Caco-2 (cell line): ENCODE data around the gene MYOF. TPM values are rescaled to one million over a fixed set of nuclear protein-coding genes. Genes with fewer than 3 reads are reported as not detected.

Experiments used
- BruUV-seq: library from RNA; stranded (reverse); fragments of 400-500 nt; replicated peaks from 2 replicates; lab custom pipeline; 2021; lab: Mats Ljungman, UMichigan
- CTCF ChIA-PET: fragments of 300-600 bp; sonication (Branson Sonifier 250); formaldehyde crosslinking; loops from one replicate; lab custom pipeline; 2022; ENCODE audit warnings: antibody characterized with exemption; lab: Charles Lee
- POLR2A ChIA-PET: fragments of 300-600 bp; sonication (Branson Sonifier 250); formaldehyde crosslinking; loops from one replicate; lab custom pipeline; 2022; ENCODE audit warnings: antibody characterized with exemption; lab: Charles Lee
- DNase-seq, 2 experiments: peaks; one replicate each; pipeline versions ENCODE4 v3.0.0 to v3.0.0-alpha.2; 2020 to 2022
- H3K27me3 ChIP-seq: replicated peaks from 2 replicates; pipeline ENCODE4 v1.6.0; 2011; ENCODE audit warnings: low read length; ENCODE audit not compliant: control insufficient read depth, insufficient read depth
- H3K36me3 ChIP-seq: 2 replicates; pipeline ENCODE4 v1.5.1; 2011; ENCODE audit warnings: low read length; ENCODE audit not compliant: control insufficient read depth, insufficient read depth
- H3K4me1 ChIP-seq: fragments of 250-450 bp; sonication (Bioruptor Pico); 2 replicates; pipeline ENCODE4 v1.5.1; 2020; ENCODE audit warnings: mild to moderate bottlenecking
- H3K4me3 ChIP-seq: 2 replicates; pipeline ENCODE4 v1.5.1; 2011; ENCODE audit warnings: low read depth, mild to moderate bottlenecking, control low read depth, low read length
- H3K9me3 ChIP-seq: fragments of 250-450 bp; sonication (Bioruptor Pico); 2 replicates; pipeline ENCODE4 v1.5.1; 2020; ENCODE audit warnings: mild to moderate bottlenecking, moderate library complexity
- H3K27ac Mint-ChIP-seq: one replicate; pipeline ENCODE4 v1.8.0; 2022; ENCODE audit warnings: mixed read lengths; ENCODE audit not compliant: unreplicated experiment
- H3K27me3 Mint-ChIP-seq: one replicate; pipeline ENCODE4 v1.8.0; 2022; ENCODE audit warnings: mixed read lengths; ENCODE audit not compliant: insufficient read depth, unreplicated experiment
- H3K36me3 Mint-ChIP-seq: one replicate; pipeline ENCODE4 v1.8.0; 2022; ENCODE audit warnings: mild to moderate bottlenecking, mixed read lengths; ENCODE audit not compliant: insufficient read depth, unreplicated experiment
- H3K4me1 Mint-ChIP-seq: one replicate; pipeline ENCODE4 v1.8.0; 2022; ENCODE audit warnings: low read depth, mixed read lengths; ENCODE audit not compliant: unreplicated experiment
- H3K4me3 Mint-ChIP-seq: one replicate; pipeline ENCODE4 v1.8.0; 2022; ENCODE audit warnings: mild to moderate bottlenecking, moderate library complexity, mixed read lengths; ENCODE audit not compliant: unreplicated experiment
- H3K9me3 Mint-ChIP-seq: one replicate; pipeline ENCODE4 v1.8.0; 2022; ENCODE audit warnings: mixed read lengths; ENCODE audit not compliant: unreplicated experiment
- CTCF ChIP-seq, 2 experiments: fragments of 200-600 bp in 1 of 2; IDR thresholded peaks; 1 replicate in 1 of 2; 2 replicates in 1 of 2; pipeline versions ENCODE4 v1.5.1 to v1.8.0; 2011 to 2022; ENCODE audit warnings: antibody characterized with exemption in 1 of 2, control low read depth in 1 of 2, inconsistent platforms in 1 of 2, low read depth in 1 of 2, low read length in 1 of 2, mild to moderate bottlenecking in 1 of 2, moderate library complexity in 1 of 2; ENCODE audit not compliant: insufficient read depth in 1 of 2, severe bottlenecking in 1 of 2, unreplicated experiment in 1 of 2
- intact Hi-C: fragments of 100-400 bp; cut with micrococcal nuclease; formaldehyde crosslinking; loops from one replicate; pipeline ENCODE4 v1.10.0; 2022; ENCODE audit not compliant: unreplicated experiment
- total RNA-seq: library from RNA; stranded (reverse); gene quantifications from 2 replicates; pipeline ENCODE4 v1.2.3, GENCODE V29; 2022

Gene MYOF
- total RNA-seq, 1 experiment from 2014 or later = 148 TPM

DNA sequence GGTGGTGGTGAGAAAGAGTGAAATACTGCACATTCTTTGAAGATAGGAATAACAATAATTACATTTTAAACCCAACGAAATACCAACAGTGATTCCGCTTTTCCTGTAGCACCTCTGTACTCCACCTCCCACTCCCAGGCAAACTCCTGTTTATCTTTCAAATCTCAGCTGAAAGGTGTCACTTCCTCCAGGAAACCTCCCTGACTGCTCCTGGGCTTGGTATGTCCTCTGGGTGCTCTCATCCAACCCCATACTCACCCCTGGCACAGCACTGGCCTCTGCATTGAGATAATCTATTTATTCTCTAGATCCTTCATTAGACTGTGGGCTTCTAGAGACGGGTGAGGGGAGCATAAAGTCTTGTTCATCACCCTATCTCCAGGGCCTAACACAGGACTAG, 148.0 kb downstream of the MYOF start:
- peaks cover 2% of the 10 kb centered on the region for H3K36me3 ChIP-seq
- no peaks in the 10 kb centered on the region for H3K27me3 ChIP-seq
- H3K4me3 ChIP-seq = no peak overlapping the region
- no peak for TF ChIP-seq CTCF (IDR thresholded peaks at IDR 0.05; ENCODE audit: insufficient read depth in 1 of 2, low read depth in 1 of 2, low read length in 1 of 2, severe bottlenecking in 1 of 2, unreplicated experiment in 1 of 2)
- Mint-ChIP-seq H3K9me3 (no peaks in the 10 kb centered on the region), H3K27me3 (no peaks in the 10 kb centered on the region), H3K4me3 (no peak overlapping the region), H3K36me3 (peaks cover 30% of the 10 kb centered on the region), H3K4me1 (no peaks in the 10 kb centered on the region), H3K27ac (no peak overlapping the region)
- H3K4me1 ChIP-seq = no peaks in the 10 kb centered on the region
- no peaks in the 10 kb centered on the region for H3K9me3 ChIP-seq
- CTCF ChIA-PET = no interaction called here
- no TSS peak for BruUV-seq
- DNase-seq = no peak
- intact Hi-C loops = no loop called here
- POLR2A ChIA-PET = no interaction called here

DNA sequence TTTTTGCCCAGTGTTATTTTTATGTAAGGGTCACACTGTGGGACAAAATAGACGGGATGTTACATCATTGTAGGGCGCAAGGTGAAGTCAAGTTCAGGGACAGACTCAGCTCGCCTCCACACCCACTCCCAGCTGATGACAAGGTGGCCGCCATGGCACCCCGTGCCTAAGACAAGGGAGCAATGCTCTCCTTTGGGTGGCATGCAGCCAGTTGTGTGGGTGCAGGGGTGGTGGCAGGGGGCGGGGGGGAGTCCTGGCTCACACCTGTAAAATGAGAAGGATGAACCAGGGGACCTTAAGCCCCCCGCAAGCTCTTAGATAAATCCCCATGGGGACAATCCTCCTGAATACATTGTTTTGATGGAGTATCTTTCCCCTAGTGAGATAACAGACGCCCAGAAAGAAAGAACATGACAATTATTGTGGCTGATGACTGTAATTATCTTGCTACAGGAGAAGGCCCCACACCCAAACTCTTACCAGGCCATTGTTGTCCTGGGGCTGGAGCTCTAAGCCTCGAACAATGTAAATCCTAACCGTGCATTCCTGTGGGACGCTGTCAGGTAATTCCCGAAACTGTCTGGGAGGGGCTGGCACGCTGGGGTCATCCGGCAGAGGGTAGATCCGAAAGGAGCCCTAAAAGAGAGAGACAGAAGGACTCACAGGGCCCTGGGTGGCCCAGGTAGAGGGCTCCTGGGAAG, 148.7 kb downstream of the MYOF start:
- no peaks in the 10 kb centered on the region for H3K27me3 ChIP-seq
- ChIA-PET POLR2A (no interaction called here), CTCF (no interaction called here)
- H3K9me3 ChIP-seq = no peaks in the 10 kb centered on the region
- no peak overlapping the region for H3K4me3 Mint-ChIP-seq
- no TSS peak for BruUV-seq
- H3K27ac Mint-ChIP-seq = no peak overlapping the region
- intact Hi-C loops = no loop called here
- H3K36me3 Mint-ChIP-seq = peaks cover 27% of the 10 kb centered on the region
- no peaks in the 10 kb centered on the region for H3K27me3 Mint-ChIP-seq
- no peak for DNase-seq
- no peaks in the 10 kb centered on the region for H3K9me3 Mint-ChIP-seq
- no peaks in the 10 kb centered on the region for H3K4me1 Mint-ChIP-seq
- no peak overlapping the region for H3K4me3 ChIP-seq
- H3K36me3 ChIP-seq = peaks cover 2% of the 10 kb centered on the region
- no peaks in the 10 kb centered on the region for H3K4me1 ChIP-seq
- TF ChIP-seq CTCF (IDR thresholded peaks at IDR 0.05; ENCODE audit: insufficient read depth in 1 of 2, low read depth in 1 of 2, low read length in 1 of 2, severe bottlenecking in 1 of 2, unreplicated experiment in 1 of 2) = no peak

- no peak overlapping the region for H3K4me3 Mint-ChIP-seq
- H3K4me1 Mint-ChIP-seq = no peaks in the 10 kb centered on the region
- Histone ChIP-seq H3K27me3 (no peaks in the 10 kb centered on the region), H3K4me3 (no peak overlapping the region), H3K36me3 (peaks cover 2% of the 10 kb centered on the region), H3K4me1 (no peaks in the 10 kb centered on the region), H3K9me3 (no peaks in the 10 kb centered on the region)
- H3K27me3 Mint-ChIP-seq = no peaks in the 10 kb centered on the region
- intact Hi-C loops = no loop called here
- no peaks in the 10 kb centered on the region for H3K9me3 Mint-ChIP-seq
- H3K36me3 Mint-ChIP-seq = peaks cover 50% of the 10 kb centered on the region
- ChIA-PET POLR2A (no interaction called here), CTCF (no interaction called here)
- H3K27ac Mint-ChIP-seq = no peak overlapping the region
- BruUV-seq = no TSS peak
- DNase-seq = no peak
- no peak for TF ChIP-seq CTCF (IDR thresholded peaks at IDR 0.05; ENCODE audit: insufficient read depth in 1 of 2, low read depth in 1 of 2, low read length in 1 of 2, severe bottlenecking in 1 of 2, unreplicated experiment in 1 of 2)
Measured at GRCh38 chr10:93330824-93331223, 151.3 kb downstream of the MYOF start.
